GM06990 (cell line): ENCODE data around the gene GOLGA6B.
"Not testable (repeated sequence)": the region's sequence is repeated elsewhere in the genome, so short reads cannot be mapped to it uniquely, and the experiment has no call there.

Source experiments
- DNase-seq: peaks from one replicate; pipeline ENCODE4 v3.0.0-alpha.2; 2011; ENCODE audit not compliant: insufficient read length; ENCODE audit errors: extremely low read depth
- H3K27me3 ChIP-seq: replicated peaks from 2 replicates; pipeline ENCODE4 v1.6.0; 2011; ENCODE audit warnings: low read length; ENCODE audit not compliant: control insufficient read depth, insufficient read depth
- H3K36me3 ChIP-seq: 2 replicates; pipeline ENCODE4 v1.5.1; 2011; ENCODE audit warnings: low read length; ENCODE audit not compliant: control insufficient read depth, insufficient read depth
- H3K4me3 ChIP-seq: replicated peaks from 2 replicates; pipeline ENCODE4 v1.5.1; 2011; ENCODE audit warnings: low read depth, mild to moderate bottlenecking, control low read depth, low read length
- CTCF ChIP-seq: IDR thresholded peaks from 2 replicates; pipeline ENCODE4 v1.5.1; 2011; ENCODE audit warnings: low read length, control low read depth, mild to moderate bottlenecking, inconsistent platforms; ENCODE audit not compliant: insufficient read depth, poor library complexity, severe bottlenecking

The GOLGA6B gene

DNA sequence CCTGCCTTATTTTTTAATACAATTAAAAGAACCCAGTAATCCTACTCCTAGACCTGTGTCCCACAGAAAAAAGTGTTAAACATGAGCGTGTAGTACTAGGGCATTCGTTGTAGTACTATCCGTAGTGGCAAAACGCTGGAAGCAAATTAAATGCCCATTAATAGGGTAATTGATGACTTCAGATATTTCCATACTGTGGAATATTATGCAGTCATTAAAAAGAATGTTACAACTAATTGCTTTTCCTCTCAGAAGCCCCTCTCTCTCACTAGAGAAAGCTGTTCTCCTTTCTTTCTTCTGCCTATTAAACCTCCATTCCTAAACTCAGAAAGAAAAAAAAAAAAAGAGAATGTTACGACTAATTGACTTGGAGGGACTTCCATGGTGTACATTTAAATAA lies 34.2 kb downstream of the GOLGA6B start:
- no peak overlapping the region for H3K4me3 ChIP-seq
- no peak for TF ChIP-seq CTCF
- DNase-seq, result no peak
- no peaks in the 10 kb centered on the region for H3K36me3 ChIP-seq
- H3K27me3 ChIP-seq, result no peaks in the 10 kb centered on the region

GRCh38 chr15:72690938-72691337 lies 36.4 kb downstream of the GOLGA6B start:
- DNase-seq, result no peak
- no peak overlapping the region for H3K4me3 ChIP-seq
- TF ChIP-seq CTCF, result no peak
- no peaks in the 10 kb centered on the region for H3K27me3 ChIP-seq
- no peaks in the 10 kb centered on the region for H3K36me3 ChIP-seq

DNA sequence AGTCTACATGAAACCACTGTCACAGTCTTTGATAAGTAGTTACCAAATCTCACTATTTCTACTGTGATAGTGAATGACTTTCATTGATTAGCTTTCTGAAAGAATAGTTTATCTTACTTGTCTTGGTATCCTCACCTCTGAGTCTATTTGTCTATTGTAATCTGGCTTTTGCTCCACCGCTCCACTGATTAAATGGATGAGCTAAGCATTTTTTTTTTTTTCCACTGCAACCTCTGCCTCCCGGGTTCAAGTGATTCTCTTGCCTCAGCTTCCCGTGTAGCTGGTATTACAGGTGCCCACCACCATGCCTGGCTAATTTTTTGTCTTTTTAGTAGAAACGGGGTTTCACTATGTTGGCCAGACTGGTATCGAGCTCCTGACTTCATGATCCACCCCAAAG lies 44.4 kb downstream of the GOLGA6B start:
- H3K27me3 ChIP-seq, result no peaks in the 10 kb centered on the region
- TF ChIP-seq CTCF, result no peak
- H3K36me3 ChIP-seq, result no peaks in the 10 kb centered on the region
- no peak for DNase-seq
- no peak overlapping the region for H3K4me3 ChIP-seq

DNA sequence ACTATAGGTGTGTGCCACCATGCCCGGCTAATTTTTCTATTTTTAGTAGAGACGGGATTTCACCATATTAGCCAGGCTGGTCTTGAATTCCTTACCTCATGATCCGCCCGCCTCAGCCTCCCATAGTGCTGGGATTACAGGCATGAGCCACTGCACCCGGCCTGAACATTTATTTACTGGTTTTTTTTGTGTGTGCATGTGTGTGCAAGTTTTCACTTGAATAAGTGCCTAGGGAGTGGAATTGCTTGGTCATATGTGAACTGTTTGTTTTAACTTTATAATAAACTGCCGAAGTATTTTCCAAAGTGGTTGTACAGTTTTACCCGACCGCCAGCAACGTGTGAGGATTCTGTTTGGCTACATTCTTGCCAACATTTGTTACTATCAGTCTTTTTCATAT lies 45.6 kb downstream of the GOLGA6B start:
- H3K4me3 ChIP-seq, result no peak overlapping the region
- H3K36me3 ChIP-seq, result no peaks in the 10 kb centered on the region
- H3K27me3 ChIP-seq, result no peaks in the 10 kb centered on the region
- TF ChIP-seq CTCF, result no peak
- no peak for DNase-seq

- TF ChIP-seq CTCF, result no peak
- H3K27me3 ChIP-seq, result no peaks in the 10 kb centered on the region
- no peak for DNase-seq
- no peak overlapping the region for H3K4me3 ChIP-seq
- no peaks in the 10 kb centered on the region for H3K36me3 ChIP-seq
Observed at GRCh38 chr15:72706266-72706665, 51.8 kb downstream of the GOLGA6B start.

DNA sequence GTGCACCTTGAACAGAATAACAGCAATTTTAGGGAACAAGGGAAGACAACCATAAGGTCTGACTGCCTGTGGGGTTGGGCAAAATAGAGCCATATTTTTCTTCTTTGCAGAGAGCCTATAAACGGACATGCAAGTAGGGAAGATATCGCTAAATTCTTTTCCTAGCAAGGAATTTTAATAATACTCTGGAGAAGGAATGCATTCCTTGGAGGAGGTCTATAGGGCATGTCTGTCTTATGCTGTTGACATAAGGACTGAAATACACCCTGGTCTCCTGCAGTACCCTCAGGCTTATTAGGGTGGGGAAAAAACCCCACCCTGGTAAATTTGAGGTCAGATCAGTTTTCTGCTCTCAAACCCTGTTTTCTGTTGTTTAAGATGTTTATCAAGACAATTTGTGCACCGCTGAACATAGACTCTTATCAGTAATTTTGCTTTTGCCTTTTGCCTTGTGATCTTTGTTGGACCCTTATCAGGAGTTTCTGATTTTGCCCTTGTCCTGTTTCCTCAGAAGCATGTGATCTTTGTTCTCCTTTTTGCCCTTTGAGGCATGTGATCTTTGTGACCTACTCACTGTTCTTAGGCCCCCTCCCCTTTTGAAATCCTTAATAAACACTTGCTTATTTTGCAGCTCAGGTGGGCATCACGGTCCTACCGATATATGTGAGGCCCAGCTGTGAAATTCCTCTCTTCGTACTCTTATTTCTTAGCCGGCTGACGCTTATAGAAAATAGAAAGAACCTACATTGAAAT lies 54.2 kb downstream of the GOLGA6B start:
- not testable (repeated sequence) for DNase-seq, H3K36me3 ChIP-seq, H3K27me3 ChIP-seq, H3K4me3 ChIP-seq
